ENCODE measurements around the gene GCN1.

- TF ChIP-seq, protein P1, sequence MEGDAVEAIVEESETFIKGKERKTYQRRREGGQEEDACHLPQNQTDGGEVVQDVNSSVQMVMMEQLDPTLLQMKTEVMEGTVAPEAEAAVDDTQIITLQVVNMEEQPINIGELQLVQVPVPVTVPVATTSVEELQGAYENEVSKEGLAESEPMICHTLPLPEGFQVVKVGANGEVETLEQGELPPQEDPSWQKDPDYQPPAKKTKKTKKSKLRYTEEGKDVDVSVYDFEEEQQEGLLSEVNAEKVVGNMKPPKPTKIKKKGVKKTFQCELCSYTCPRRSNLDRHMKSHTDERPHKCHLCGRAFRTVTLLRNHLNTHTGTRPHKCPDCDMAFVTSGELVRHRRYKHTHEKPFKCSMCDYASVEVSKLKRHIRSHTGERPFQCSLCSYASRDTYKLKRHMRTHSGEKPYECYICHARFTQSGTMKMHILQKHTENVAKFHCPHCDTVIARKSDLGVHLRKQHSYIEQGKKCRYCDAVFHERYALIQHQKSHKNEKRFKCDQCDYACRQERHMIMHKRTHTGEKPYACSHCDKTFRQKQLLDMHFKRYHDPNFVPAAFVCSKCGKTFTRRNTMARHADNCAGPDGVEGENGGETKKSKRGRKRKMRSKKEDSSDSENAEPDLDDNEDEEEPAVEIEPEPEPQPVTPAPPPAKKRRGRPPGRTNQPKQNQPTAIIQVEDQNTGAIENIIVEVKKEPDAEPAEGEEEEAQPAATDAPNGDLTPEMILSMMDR (IDR thresholded peaks at IDR 0.05; ENCODE audit: low read depth, low read length) = no peak
- no peak for TF ChIP-seq EZH2phosphoT487 (IDR thresholded peaks at IDR 0.05; ENCODE audit: low read depth)
These were observed 29.2 kb upstream of the GCN1 start for GRCh38 chr12:120223458-120224303.

Measured in OCI-LY3 (cell line).